ENCODE measurements around the gene SNRNP35. TPM values are rescaled to one million over a fixed set of nuclear protein-coding genes. Genes with fewer than 3 reads are reported as not detected.

Gene SNRNP35
- total and polyA plus RNA-seq, 2 of the 8 experiments (the other 6 are each of a cell fraction or from before 2014, with no cell fraction given): 8.0 to 16.9 TPM

DNA sequence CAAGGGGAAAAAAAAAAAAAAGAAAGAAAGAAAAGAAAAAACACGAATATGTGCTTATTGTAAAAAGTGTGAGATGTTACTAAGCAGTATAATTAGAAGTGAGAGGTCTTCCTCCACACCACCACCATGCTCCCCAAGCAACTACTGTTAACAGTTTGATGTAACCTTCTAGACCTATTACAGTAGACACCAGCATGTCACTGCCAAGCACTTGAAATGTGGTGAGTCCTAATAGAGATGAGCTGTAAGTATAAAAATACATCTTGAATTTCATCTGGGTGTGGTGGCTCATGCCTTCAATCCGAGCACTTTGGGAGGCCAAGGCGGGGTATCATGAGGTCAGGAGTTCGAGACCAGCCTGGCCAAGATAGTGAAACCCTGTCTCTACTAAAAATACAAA lies 8.1 kb upstream of the SNRNP35 start:
- Histone ChIP-seq H3K23me2 (ENCODE audit: low read depth, low read length) (no peaks in the 10 kb centered on the region), H3K18ac (ENCODE audit: extremely low read depth, low read length) (no peak overlapping the region), H3K14ac (ENCODE audit: insufficient read length) (no peak overlapping the region), H3K79me1 (ENCODE audit: low read depth, low read length) (no peaks in the 10 kb centered on the region), H2BK20ac (ENCODE audit: low read length) (no peak overlapping the region), H3K27me3 (replicated peaks in 1 of 4; ENCODE audit: control insufficient read depth in 3 of 4, extremely low read depth in 1 of 4, insufficient read depth in 3 of 4, low read length in 3 of 4) (no peaks in the 10 kb centered on the region), H2BK120ac (replicated peaks; ENCODE audit: low read depth, low read length) (no peak overlapping the region), H4K8ac (ENCODE audit: extremely low read depth, insufficient read depth, low read length) (no peak overlapping the region), H2BK12ac (ENCODE audit: low read depth, low read length) (no peak overlapping the region), H3K79me2 (ENCODE audit: control insufficient read depth in 1 of 2, insufficient read depth in 2 of 2, low read length in 2 of 2) (no peaks in the 10 kb centered on the region), H4K91ac (replicated peaks; ENCODE audit: insufficient read length, low read length) (no peak overlapping the region), H2AFZ (ENCODE audit: low read length) (no peak overlapping the region), H2BK15ac (ENCODE audit: low read length) (no peak overlapping the region), H3K36me3 (ENCODE audit: control insufficient read depth in 2 of 4, insufficient read depth in 4 of 4, low read length in 3 of 4) (no peaks in the 10 kb centered on the region), H3K4ac (replicated peaks; ENCODE audit: insufficient read length, low read depth, low read length) (no peak overlapping the region), H3K23ac (ENCODE audit: insufficient read length) (no peak overlapping the region), H3K9ac (replicated peaks in 1 of 4; ENCODE audit: extremely low read depth in 1 of 4, low read depth in 3 of 4, low read length in 3 of 4) (no peak overlapping the region), H3K27ac (ENCODE audit: low read depth, low read length) (no peak overlapping the region), H3K4me3 (ENCODE audit: extremely low read depth in 1 of 4, insufficient read depth in 2 of 4, low read depth in 3 of 4, low read length in 4 of 4) (no peak overlapping the region), H3K56ac (replicated peaks; ENCODE audit: insufficient read length, low read depth, low read length) (no peak overlapping the region), H2AK5ac (ENCODE audit: low read depth, low read length) (no peak overlapping the region), H4K20me1 (replicated peaks in 1 of 2; ENCODE audit: control insufficient read depth in 1 of 2, insufficient read depth in 2 of 2, low read length in 2 of 2) (no peaks in the 10 kb centered on the region), H3K9me3 (ENCODE audit: insufficient read depth in 2 of 2, low read depth in 1 of 2, low read length in 1 of 2) (no peaks in the 10 kb centered on the region), H3K4me1 (replicated peaks in 1 of 4; ENCODE audit: control insufficient read depth in 3 of 4, insufficient read depth in 4 of 4, low read length in 3 of 4) (peaks cover 0 to 2% (median 0%) of the 10 kb centered on the region in 4 experiments; a peak in 1 of 7 replicates), H2BK5ac (ENCODE audit: low read depth, low read length) (no peak overlapping the region), H4K5ac (ENCODE audit: insufficient read length, low read depth, low read length) (no peak overlapping the region), H3K4me2 (ENCODE audit: insufficient read depth in 1 of 2, low read depth in 2 of 2, low read length in 2 of 2) (no peak overlapping the region)
- POLR2A ChIA-PET (ENCODE audit: partially characterized antibody): no interaction called here
- FAIRE-seq (no peak), DNase-seq (ENCODE audit: low read depth in 1 of 2, low spot score in 2 of 2) (no peak)
- CTCF ChIA-PET (ENCODE audit: partially characterized antibody): interaction anchor here (0.6 kb wide), 1 partner anchor 1123 kb away, joined by 3 read pairs; no protein-coding TSS in a partner anchor
- WGBS, 2 experiments (ENCODE audit: extremely low coverage in 1 of 2, insufficient coverage in 1 of 2, insufficient read length in 1 of 2, insufficient replicate concordance in 2 of 2, low coverage in 1 of 2, low lambda C conversion rate in 2 of 2, missing lambda C conversion rate in 1 of 2): 94% methylated on average over 3 of the region's 4 CpGs; no CpG with 5 or more reads in 1 of the 2 experiments
- TF ChIP-seq, protein P1, sequence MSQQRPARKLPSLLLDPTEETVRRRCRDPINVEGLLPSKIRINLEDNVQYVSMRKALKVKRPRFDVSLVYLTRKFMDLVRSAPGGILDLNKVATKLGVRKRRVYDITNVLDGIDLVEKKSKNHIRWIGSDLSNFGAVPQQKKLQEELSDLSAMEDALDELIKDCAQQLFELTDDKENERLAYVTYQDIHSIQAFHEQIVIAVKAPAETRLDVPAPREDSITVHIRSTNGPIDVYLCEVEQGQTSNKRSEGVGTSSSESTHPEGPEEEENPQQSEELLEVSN (IDR thresholded peaks at IDR 0.05): no peak
- TF ChIP-seq RBBP5 (IDR thresholded peaks at IDR 0.05; ENCODE audit: borderline replicate concordance, low read depth, low read length): no peak
- no peak for TF ChIP-seq TCF12 (IDR thresholded peaks at IDR 0.05; ENCODE audit: low read depth, low read length)
- TF ChIP-seq CTBP2 (IDR thresholded peaks at IDR 0.05; ENCODE audit: borderline replicate concordance, insufficient read depth, insufficient read length, low read length): no peak
- no peak for TF ChIP-seq SIRT6 (IDR thresholded peaks at IDR 0.05; ENCODE audit: low read length)
- TF ChIP-seq, protein P2, sequence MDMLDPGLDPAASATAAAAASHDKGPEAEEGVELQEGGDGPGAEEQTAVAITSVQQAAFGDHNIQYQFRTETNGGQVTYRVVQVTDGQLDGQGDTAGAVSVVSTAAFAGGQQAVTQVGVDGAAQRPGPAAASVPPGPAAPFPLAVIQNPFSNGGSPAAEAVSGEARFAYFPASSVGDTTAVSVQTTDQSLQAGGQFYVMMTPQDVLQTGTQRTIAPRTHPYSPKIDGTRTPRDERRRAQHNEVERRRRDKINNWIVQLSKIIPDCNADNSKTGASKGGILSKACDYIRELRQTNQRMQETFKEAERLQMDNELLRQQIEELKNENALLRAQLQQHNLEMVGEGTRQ (IDR thresholded peaks at IDR 0.05; ENCODE audit: low read length): no peak
- TF ChIP-seq RXRA (IDR thresholded peaks at IDR 0.05; ENCODE audit: insufficient read depth, low read depth, low read length): no peak
- TF ChIP-seq SIX5 (IDR thresholded peaks at IDR 0.05; ENCODE audit: low read depth, low read length): no peak
- no peak for TF ChIP-seq KDM4A (IDR thresholded peaks at IDR 0.05; ENCODE audit: low read depth, low read length, severe bottlenecking)
- TF ChIP-seq TEAD4 (IDR thresholded peaks at IDR 0.05; ENCODE audit: low read depth, low read length): no peak
- TF ChIP-seq, protein P3, sequence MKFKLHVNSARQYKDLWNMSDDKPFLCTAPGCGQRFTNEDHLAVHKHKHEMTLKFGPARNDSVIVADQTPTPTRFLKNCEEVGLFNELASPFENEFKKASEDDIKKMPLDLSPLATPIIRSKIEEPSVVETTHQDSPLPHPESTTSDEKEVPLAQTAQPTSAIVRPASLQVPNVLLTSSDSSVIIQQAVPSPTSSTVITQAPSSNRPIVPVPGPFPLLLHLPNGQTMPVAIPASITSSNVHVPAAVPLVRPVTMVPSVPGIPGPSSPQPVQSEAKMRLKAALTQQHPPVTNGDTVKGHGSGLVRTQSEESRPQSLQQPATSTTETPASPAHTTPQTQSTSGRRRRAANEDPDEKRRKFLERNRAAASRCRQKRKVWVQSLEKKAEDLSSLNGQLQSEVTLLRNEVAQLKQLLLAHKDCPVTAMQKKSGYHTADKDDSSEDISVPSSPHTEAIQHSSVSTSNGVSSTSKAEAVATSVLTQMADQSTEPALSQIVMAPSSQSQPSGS (IDR thresholded peaks at IDR 0.05; ENCODE audit: low read length): no peak

All from H1 (cell line).